ENCODE data around the gene CRELD2.

CRELD2 gene

DNA sequence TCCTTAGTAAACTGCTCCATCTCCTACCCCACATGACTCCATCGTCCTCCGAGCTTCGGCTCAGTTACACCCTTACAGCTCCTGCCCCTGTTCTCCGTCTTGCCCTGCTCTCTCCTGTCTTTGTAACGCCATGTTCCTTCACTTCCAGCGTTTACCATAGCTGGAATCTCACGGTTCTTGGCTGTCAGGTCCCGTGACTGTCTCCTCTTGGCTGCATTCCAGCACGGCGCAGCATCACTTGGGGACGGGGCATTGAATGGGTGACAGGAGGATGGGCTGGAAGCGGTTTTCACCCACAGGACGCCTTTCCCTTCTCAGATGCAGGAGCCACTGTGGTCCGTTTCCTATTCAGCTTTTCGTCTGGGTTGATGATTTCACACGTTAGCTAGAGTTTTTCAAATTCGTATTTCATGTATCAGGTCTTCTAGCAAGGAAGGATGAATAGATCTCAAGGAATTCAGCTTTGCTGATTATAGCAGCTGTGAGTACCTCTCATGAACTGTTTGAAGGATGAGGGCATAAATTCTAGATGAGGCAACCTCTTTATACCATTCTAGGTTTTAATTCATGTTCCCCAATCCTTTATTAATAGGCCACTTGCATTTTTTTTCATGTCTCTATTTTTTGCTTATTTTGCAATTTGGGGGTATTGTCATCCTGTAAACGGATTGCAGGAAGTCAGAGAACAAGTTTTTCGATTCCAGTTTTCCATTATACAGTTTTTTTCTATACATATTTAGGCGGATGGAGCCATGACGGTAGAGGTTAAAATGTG, 35.7 kb upstream of the CRELD2 start:
- H3K36me3 ChIP-seq = peaks cover 56% of the 10 kb centered on the region
- TF ChIP-seq, protein P1, sequence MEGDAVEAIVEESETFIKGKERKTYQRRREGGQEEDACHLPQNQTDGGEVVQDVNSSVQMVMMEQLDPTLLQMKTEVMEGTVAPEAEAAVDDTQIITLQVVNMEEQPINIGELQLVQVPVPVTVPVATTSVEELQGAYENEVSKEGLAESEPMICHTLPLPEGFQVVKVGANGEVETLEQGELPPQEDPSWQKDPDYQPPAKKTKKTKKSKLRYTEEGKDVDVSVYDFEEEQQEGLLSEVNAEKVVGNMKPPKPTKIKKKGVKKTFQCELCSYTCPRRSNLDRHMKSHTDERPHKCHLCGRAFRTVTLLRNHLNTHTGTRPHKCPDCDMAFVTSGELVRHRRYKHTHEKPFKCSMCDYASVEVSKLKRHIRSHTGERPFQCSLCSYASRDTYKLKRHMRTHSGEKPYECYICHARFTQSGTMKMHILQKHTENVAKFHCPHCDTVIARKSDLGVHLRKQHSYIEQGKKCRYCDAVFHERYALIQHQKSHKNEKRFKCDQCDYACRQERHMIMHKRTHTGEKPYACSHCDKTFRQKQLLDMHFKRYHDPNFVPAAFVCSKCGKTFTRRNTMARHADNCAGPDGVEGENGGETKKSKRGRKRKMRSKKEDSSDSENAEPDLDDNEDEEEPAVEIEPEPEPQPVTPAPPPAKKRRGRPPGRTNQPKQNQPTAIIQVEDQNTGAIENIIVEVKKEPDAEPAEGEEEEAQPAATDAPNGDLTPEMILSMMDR (IDR thresholded peaks at IDR 0.05; ENCODE audit: low read depth, low read length) = no peak
- no peak for DNase-seq
- H3K4me3 ChIP-seq (ENCODE audit: low read depth, low read length) = no peak overlapping the region
- H3K27ac ChIP-seq = no peak overlapping the region
- H3K9me3 ChIP-seq (ENCODE audit: severe bottlenecking) = peaks cover 5% of the 10 kb centered on the region
- no peaks in the 10 kb centered on the region for H3K27me3 ChIP-seq (ENCODE audit: insufficient read depth, low read depth, severe bottlenecking)

DNA sequence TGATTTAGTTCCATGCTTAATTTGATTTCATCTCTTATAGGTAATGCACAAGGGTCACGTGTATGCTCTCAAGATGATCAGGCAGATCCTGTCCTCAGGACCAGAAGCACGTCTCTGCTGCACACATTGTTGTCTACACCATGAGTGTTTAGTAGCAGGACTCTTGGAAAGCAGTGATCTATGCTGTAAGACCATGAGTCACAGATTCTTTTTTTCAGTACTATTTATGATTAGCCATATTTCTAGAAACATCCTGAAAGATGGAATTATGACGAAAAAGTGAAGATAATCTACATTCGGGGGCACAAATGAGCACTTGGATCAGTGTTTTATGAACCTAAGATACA, 35.2 kb upstream of the CRELD2 start:
- H3K4me3 ChIP-seq (ENCODE audit: low read depth, low read length) = no peak overlapping the region
- peaks cover 57% of the 10 kb centered on the region for H3K36me3 ChIP-seq
- no peak for DNase-seq
- H3K9me3 ChIP-seq (ENCODE audit: severe bottlenecking) = peaks cover 5% of the 10 kb centered on the region
- TF ChIP-seq, protein P1 (IDR thresholded peaks at IDR 0.05; ENCODE audit: low read depth, low read length) = no peak
- H3K27me3 ChIP-seq (ENCODE audit: insufficient read depth, low read depth, severe bottlenecking) = no peaks in the 10 kb centered on the region
- no peak overlapping the region for H3K27ac ChIP-seq

- TF ChIP-seq, protein P1 (IDR thresholded peaks at IDR 0.05; ENCODE audit: low read depth, low read length) = no peak
These were observed 34.4 kb upstream of the CRELD2 start for GRCh38 chr22:49884075-49884474.

GRCh38 chr22:49884503-49885260, 33.8 kb upstream of the CRELD2 start:
- Histone ChIP-seq H3K36me3 (peaks cover 66% of the 10 kb centered on the region), H3K27ac (no peak overlapping the region), H3K27me3 (ENCODE audit: insufficient read depth, low read depth, severe bottlenecking) (no peaks in the 10 kb centered on the region), H3K4me3 (ENCODE audit: low read depth, low read length) (no peak overlapping the region), H3K9me3 (ENCODE audit: severe bottlenecking) (peaks cover 5% of the 10 kb centered on the region)
- DNase-seq = no peak
- TF ChIP-seq, protein P1 (IDR thresholded peaks at IDR 0.05; ENCODE audit: low read depth, low read length) = no peak

More at GRCh38 chr22:49884075-49884474, 34.4 kb upstream of the CRELD2 start:
- Histone ChIP-seq H3K27me3 (ENCODE audit: insufficient read depth, low read depth, severe bottlenecking) (no peaks in the 10 kb centered on the region), H3K36me3 (peaks cover 60% of the 10 kb centered on the region), H3K4me3 (ENCODE audit: low read depth, low read length) (no peak overlapping the region), H3K27ac (no peak overlapping the region), H3K9me3 (ENCODE audit: severe bottlenecking) (peaks cover 5% of the 10 kb centered on the region)
- DNase-seq = no peak

DNA sequence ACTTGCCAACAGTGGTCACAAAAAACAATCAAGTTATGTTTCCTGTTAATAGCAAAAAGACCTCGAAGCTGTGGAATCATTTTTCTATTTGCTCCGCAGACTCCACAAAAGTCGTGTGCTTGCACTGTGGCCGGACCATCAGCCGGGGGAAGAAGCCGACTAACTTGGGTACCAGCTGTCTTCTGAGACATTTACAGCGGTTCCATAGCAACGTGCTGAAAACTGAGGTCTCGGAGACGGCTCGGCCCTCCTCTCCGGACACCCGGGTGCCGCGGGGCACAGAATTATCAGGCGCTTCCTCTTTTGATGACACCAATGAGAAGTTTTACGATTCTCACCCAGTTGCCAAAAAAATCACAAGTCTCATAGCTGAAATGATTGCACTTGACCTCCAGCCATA, 33.2 kb upstream of the CRELD2 start:
- H3K9me3 ChIP-seq (ENCODE audit: severe bottlenecking) = peaks cover 5% of the 10 kb centered on the region
- no peak for DNase-seq
- H3K36me3 ChIP-seq = peaks cover 72% of the 10 kb centered on the region
- TF ChIP-seq, protein P1 (IDR thresholded peaks at IDR 0.05; ENCODE audit: low read depth, low read length) = no peak
- no peaks in the 10 kb centered on the region for H3K27me3 ChIP-seq (ENCODE audit: insufficient read depth, low read depth, severe bottlenecking)
- H3K27ac ChIP-seq = no peak overlapping the region
- H3K4me3 ChIP-seq (ENCODE audit: low read depth, low read length) = no peak overlapping the region
